ENCODE results near the gene AKNAD1.

AKNAD1 gene

GRCh38 chr1:108865316-108865910 lies 8.5 kb upstream of the AKNAD1 start:
- in situ Hi-C loops (cut with MboI; ENCODE audit: low sequenced_read_pairs), result no loop called here

GRCh38 chr1:108863984-108864383 lies 7.1 kb upstream of the AKNAD1 start:
- in situ Hi-C loops (cut with MboI; ENCODE audit: low sequenced_read_pairs), result no loop called here

GRCh38 chr1:108862698-108863477 lies 6.0 kb upstream of the AKNAD1 start:
- in situ Hi-C loops (cut with MboI; ENCODE audit: low sequenced_read_pairs), result no loop called here

- in situ Hi-C loops (cut with MboI; ENCODE audit: low sequenced_read_pairs), result no loop called here
Measured at GRCh38 chr1:108862017-108862610, 5.2 kb upstream of the AKNAD1 start.

GRCh38 chr1:108861566-108861965 lies 4.7 kb upstream of the AKNAD1 start:
- in situ Hi-C loops (cut with MboI; ENCODE audit: low sequenced_read_pairs), result no loop called here

GRCh38 chr1:108860190-108860907 lies 3.5 kb upstream of the AKNAD1 start:
- in situ Hi-C loops (cut with MboI; ENCODE audit: low sequenced_read_pairs), result no loop called here

- in situ Hi-C loops (cut with MboI; ENCODE audit: low sequenced_read_pairs), result no loop called here
Measured at GRCh38 chr1:108858230-108858950, 1.5 kb upstream of the AKNAD1 start.

GRCh38 chr1:108854221-108855019 lies 2.5 kb downstream of the AKNAD1 start:
- in situ Hi-C loops (cut with MboI; ENCODE audit: low sequenced_read_pairs), result no loop called here

GRCh38 chr1:108852221-108852975 lies 4.5 kb downstream of the AKNAD1 start:
- in situ Hi-C loops (cut with MboI; ENCODE audit: low sequenced_read_pairs), result no loop called here

- in situ Hi-C loops (cut with MboI; ENCODE audit: low sequenced_read_pairs), result no loop called here
Measured at GRCh38 chr1:108851567-108851966, 5.3 kb downstream of the AKNAD1 start.

- in situ Hi-C loops (cut with MboI; ENCODE audit: low sequenced_read_pairs), result no loop called here
Measured at GRCh38 chr1:108850929-108851328, 6.0 kb downstream of the AKNAD1 start.

- in situ Hi-C loops (cut with MboI; ENCODE audit: low sequenced_read_pairs), result no loop called here
Measured at GRCh38 chr1:108848806-108849205, 8.1 kb downstream of the AKNAD1 start.

GRCh38 chr1:108847494-108847893 lies 9.4 kb downstream of the AKNAD1 start:
- in situ Hi-C loops (cut with MboI; ENCODE audit: low sequenced_read_pairs), result no loop called here

- in situ Hi-C loops (cut with MboI; ENCODE audit: low sequenced_read_pairs), result no loop called here
Measured at GRCh38 chr1:108845991-108846390, 10.9 kb downstream of the AKNAD1 start.

- in situ Hi-C loops (cut with MboI; ENCODE audit: low sequenced_read_pairs), result no loop called here
Measured at GRCh38 chr1:108845446-108845845, 11.4 kb downstream of the AKNAD1 start.

GRCh38 chr1:108843390-108844137 lies 13.3 kb downstream of the AKNAD1 start:
- in situ Hi-C loops (cut with MboI; ENCODE audit: low sequenced_read_pairs), result no loop called here

- in situ Hi-C loops (cut with MboI; ENCODE audit: low sequenced_read_pairs), result no loop called here
Measured at GRCh38 chr1:108842525-108843181, 14.2 kb downstream of the AKNAD1 start.

GRCh38 chr1:108841703-108842102 lies 15.2 kb downstream of the AKNAD1 start:
- in situ Hi-C loops (cut with MboI; ENCODE audit: low sequenced_read_pairs), result no loop called here

All from HL-60/S4 treated with phorbol 12-myristate 13-acetate at 8.2 ng/mL for 4 days and 3 days (cell line).